K562 (cell line): ENCODE data around the gene CBLC.

Experiments
- CBX8 ChIP-seq: fragments of 200-600 bp; sonication (generic); IDR thresholded peaks from 2 replicates; pipeline ENCODE4 v1.6.1; 2012; ENCODE audit warnings: borderline replicate concordance, mixed run types, low read depth, mild to moderate bottlenecking, moderate library complexity, mixed read lengths, low read length, control low read depth, inconsistent platforms; ENCODE audit not compliant: poor library complexity, severe bottlenecking; ENCODE audit errors: extremely low read depth
- CTCF ChIP-seq, 3 experiments: IDR thresholded peaks in 2 of 3; conservative IDR thresholded peaks in 1 of 3; 2 replicates each; pipeline ENCODE4 v1.5.1; 2011 to 2012; ENCODE audit warnings: low read length in 3 of 3, mild to moderate bottlenecking in 3 of 3, control low read depth in 2 of 3, improper control_type of control experiment in 1 of 3, inconsistent platforms in 1 of 3, low read depth in 1 of 3, mixed read lengths in 1 of 3, moderate library complexity in 1 of 3; ENCODE audit not compliant: insufficient read depth in 2 of 3
- ELK1 ChIP-seq: sonication (generic); formaldehyde crosslinking; IDR thresholded peaks from 2 replicates; pipeline ENCODE4 v1.8.1; 2022; ENCODE audit warnings: missing genetic modification reagents
- GMEB1 ChIP-seq: fragments of 250-450 bp; sonication (Bioruptor Pico); IDR thresholded peaks from 2 replicates; pipeline ENCODE4 v1.4.0; 2020; ENCODE audit warnings: mild to moderate bottlenecking
- PRDM10 ChIP-seq: fragments of 450-650 bp; IDR thresholded peaks from 2 replicates; pipeline ENCODE4 v1.6.1; 2018; ENCODE audit not compliant: partially characterized antibody

GRCh38 chr19:44772959-44773358 is 4.7 kb upstream of the CBLC start:
- TF ChIP-seq ELK1 = no peak
- TF ChIP-seq CTCF (IDR thresholded peaks at IDR 0.05 in 2 of 3, conservative IDR thresholded peaks at IDR 0.05 in 1 of 3; ENCODE audit: insufficient read depth in 2 of 3, low read depth in 1 of 3, low read length in 3 of 3) = no peak
- no peak for TF ChIP-seq GMEB1 (CRISPR knock-in tag)
- no peak for TF ChIP-seq CBX8
- no peak for TF ChIP-seq PRDM10
